ENCODE data around the gene RPS6KA2.

- TF ChIP-seq CTCF (conservative IDR thresholded peaks at IDR 0.05; ENCODE audit: low read depth in 2 of 2), result no peak
- no peak for TF ChIP-seq EZH2 (IDR thresholded peaks at IDR 0.05; ENCODE audit: low read depth, unreplicated experiment)
- TF ChIP-seq POLR2AphosphoS5 (IDR thresholded peaks at IDR 0.05; ENCODE audit: low read depth), result no peak
- TF ChIP-seq REST (IDR thresholded peaks at IDR 0.05; ENCODE audit: unreplicated experiment), result no peak
- no peak for TF ChIP-seq EZH2phosphoT487 (IDR thresholded peaks at IDR 0.05; ENCODE audit: unreplicated experiment)
- TF ChIP-seq JUNB (IDR thresholded peaks at IDR 0.05; ENCODE audit: unreplicated experiment), result no peak
Observed at GRCh38 chr6:166591026-166591425, 36.0 kb downstream of the RPS6KA2 start.
